Measurements from ENCODE around the gene CACNA1H. TPM values are rescaled to one million over a fixed set of nuclear protein-coding genes. Genes with fewer than 3 reads are reported as not detected.

CACNA1H gene
- total and polyA plus RNA-seq, 2 of the 8 experiments (the other 6 are each of a cell fraction or from before 2014, with no cell fraction given), result 14.0 to 28.7 TPM

DNA sequence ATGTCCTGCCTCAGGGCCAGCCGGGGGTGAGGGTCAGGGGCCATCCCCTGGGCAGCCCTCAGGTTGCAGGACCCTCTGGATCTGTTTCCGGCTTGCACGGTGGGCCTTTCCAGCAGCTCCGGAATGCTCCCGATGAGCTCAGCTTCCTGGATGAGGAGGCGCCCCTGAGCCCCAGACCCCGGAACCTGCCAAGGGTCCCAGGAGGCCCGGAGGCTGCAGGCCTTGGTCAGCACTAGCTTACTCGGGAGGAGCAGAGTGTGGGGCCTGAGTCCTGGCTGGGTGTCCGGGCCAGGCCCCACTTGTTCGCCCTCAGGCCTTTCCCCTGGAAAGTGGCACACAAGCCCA is 49.3 kb upstream of the CACNA1H start:
- Histone ChIP-seq H3K23me2 (ENCODE audit: low read depth, low read length) (peaks cover 4% of the 10 kb centered on the region; the same call in 1 of the 2 replicates), H2BK120ac (replicated peaks; ENCODE audit: low read depth, low read length) (no peak overlapping the region), H3K79me1 (ENCODE audit: low read depth, low read length) (no peaks in the 10 kb centered on the region), H2AFZ (ENCODE audit: low read length) (no peak overlapping the region; the same call in 1 of the 2 replicates), H2BK5ac (ENCODE audit: low read depth, low read length) (no peak overlapping the region), H3K9me3 (ENCODE audit: insufficient read depth in 2 of 2, low read depth in 1 of 2, low read length in 1 of 2) (no peaks in the 10 kb centered on the region), H4K8ac (ENCODE audit: extremely low read depth, insufficient read depth, low read length) (no peak overlapping the region), H3K4me3 (ENCODE audit: extremely low read depth in 1 of 4, insufficient read depth in 2 of 4, low read depth in 3 of 4, low read length in 4 of 4) (peak overlapping the region in 3 of 4 experiments; percentile 46 to 66 (median 48); a peak in 6 of 8 replicates), H3K23ac (ENCODE audit: insufficient read length) (no peak overlapping the region), H3K27ac (ENCODE audit: low read depth, low read length) (no peak overlapping the region), H3K4me2 (ENCODE audit: insufficient read depth in 1 of 2, low read depth in 2 of 2, low read length in 2 of 2) (peak overlapping the region; percentile 17 to 96; a peak in 3 of 4 replicates), H2AK5ac (ENCODE audit: low read depth, low read length) (no peak overlapping the region), H3K36me3 (ENCODE audit: control insufficient read depth in 2 of 4, insufficient read depth in 4 of 4, low read length in 3 of 4) (no peaks in the 10 kb centered on the region), H3K14ac (ENCODE audit: insufficient read length) (no peak overlapping the region), H3K79me2 (ENCODE audit: control insufficient read depth in 1 of 2, insufficient read depth in 2 of 2, low read length in 2 of 2) (no peaks in the 10 kb centered on the region), H4K20me1 (replicated peaks in 1 of 2; ENCODE audit: control insufficient read depth in 1 of 2, insufficient read depth in 2 of 2, low read length in 2 of 2) (peaks cover 0 to 1% of the 10 kb centered on the region in 2 experiments), H4K5ac (ENCODE audit: insufficient read length, low read depth, low read length) (no peak overlapping the region), H2BK20ac (ENCODE audit: low read length) (no peak overlapping the region), H2BK12ac (ENCODE audit: low read depth, low read length) (0 out of 2 replicates have a peak overlapping the region, but pooled peaks have one; percentile 50), H3K18ac (ENCODE audit: extremely low read depth, low read length) (peak overlapping the region; percentile 71), H3K4ac (replicated peaks; ENCODE audit: insufficient read length, low read depth, low read length) (no peak overlapping the region), H2BK15ac (ENCODE audit: low read length) (no peak overlapping the region), H3K27me3 (replicated peaks in 1 of 4; ENCODE audit: control insufficient read depth in 3 of 4, extremely low read depth in 1 of 4, insufficient read depth in 3 of 4, low read length in 3 of 4) (peaks cover 0 to 5% (median 2%) of the 10 kb centered on the region in 4 experiments; a peak in 2 of 7 replicates), H4K91ac (replicated peaks; ENCODE audit: insufficient read length, low read length) (no peak overlapping the region), H3K4me1 (replicated peaks in 1 of 4; ENCODE audit: control insufficient read depth in 3 of 4, insufficient read depth in 4 of 4, low read length in 3 of 4) (peaks cover 0 to 12% (median 3%) of the 10 kb centered on the region in 4 experiments; a peak in 4 of 7 replicates), H3K56ac (replicated peaks; ENCODE audit: insufficient read length, low read depth, low read length) (no peak overlapping the region), H3K9ac (replicated peaks in 1 of 4; ENCODE audit: extremely low read depth in 1 of 4, low read depth in 3 of 4, low read length in 3 of 4) (no peak overlapping the region)
- 65% methylated on average over 9 of the region's 11 CpGs; no CpG with 5 or more reads in 1 of the 2 experiments for WGBS, 2 experiments (ENCODE audit: extremely low coverage in 1 of 2, insufficient coverage in 1 of 2, insufficient read length in 1 of 2, insufficient replicate concordance in 2 of 2, low coverage in 1 of 2, low lambda C conversion rate in 2 of 2, missing lambda C conversion rate in 1 of 2)
- DNase-seq (ENCODE audit: low read depth in 1 of 2, low spot score in 2 of 2) (no peak), FAIRE-seq (no peak)
- CTCF ChIA-PET (ENCODE audit: partially characterized antibody), result interaction anchor here (0.6 to 1.8 kb wide), 20 partner anchors 9 to 393 kb away, joined by 3 to 9 read pairs (median 4); no protein-coding TSS in a partner anchor
- POLR2A ChIA-PET (ENCODE audit: partially characterized antibody), result interaction anchor here (0.9 to 1.5 kb wide), 2 partner anchors 9 to 90 kb away, joined by 3 read pairs; no protein-coding TSS in a partner anchor
- no peak for TF ChIP-seq RBBP5 (IDR thresholded peaks at IDR 0.05; ENCODE audit: borderline replicate concordance, low read depth, low read length)
- TF ChIP-seq SP4 (IDR thresholded peaks at IDR 0.05; ENCODE audit: low read length), result no peak
- TF ChIP-seq RNF2 (IDR thresholded peaks at IDR 0.05; ENCODE audit: borderline replicate concordance, low read depth, low read length, missing control alignments, poor library complexity, severe bottlenecking), result no peak
- no peak for TF ChIP-seq BCL11A (IDR thresholded peaks at IDR 0.05; ENCODE audit: low read depth in 2 of 2, low read length in 2 of 2)
- TF ChIP-seq RFX5 (IDR thresholded peaks at IDR 0.05; ENCODE audit: borderline replicate concordance, low read depth, low read length), result no peak
- no peak for TF ChIP-seq GABPA (IDR thresholded peaks at IDR 0.05; ENCODE audit: borderline replicate concordance, insufficient read depth, low read length)
- no peak for TF ChIP-seq BACH1 (IDR thresholded peaks at IDR 0.05; ENCODE audit: low read length)
- TF ChIP-seq SUZ12 (IDR thresholded peaks at IDR 0.05; ENCODE audit: low read length), result no peak
- no peak for TF ChIP-seq MAFK (IDR thresholded peaks at IDR 0.05; ENCODE audit: low read depth, low read length)
- TF ChIP-seq MAX (IDR thresholded peaks at IDR 0.05), result no peak
